Esophagus muscularis mucosa (tissue), 4 donors: ENCODE measurements around the gene DNAH17. TPM values are rescaled to one million over a fixed set of nuclear protein-coding genes. Genes with fewer than 3 reads are reported as not detected.

Source experiments
- DNase-seq: peaks from one replicate; pipeline ENCODE4 v3.0.0-alpha.2; 2017; ENCODE audit errors: extremely low spot score
- H3K27ac ChIP-seq, 4 donors: fragments of 200-600 bp; sonication (generic); replicated peaks in 1 of 4; 1 replicate in 3 of 4; 2 replicates in 1 of 4; pipeline ENCODE4 v1.5.1; 2016 to 2019; ENCODE audit warnings: mild to moderate bottlenecking in 1 of 4
- H3K27me3 ChIP-seq, 4 donors: fragments of 200-600 bp; sonication (generic); one replicate each; pipeline versions ENCODE4 v1.5.1 to v1.6.0; 2016 to 2019
- H3K36me3 ChIP-seq, 4 donors: fragments of 200-600 bp; sonication (generic); one replicate each; pipeline ENCODE4 v1.5.1; 2016 to 2019
- H3K4me1 ChIP-seq, 4 donors: fragments of 200-600 bp; sonication (generic); one replicate each; pipeline ENCODE4 v1.5.1; 2016 to 2019
- H3K4me3 ChIP-seq, 4 donors: fragments of 200-600 bp; sonication (generic); 1 replicate in 2 of 4; 2 replicates in 2 of 4; pipeline ENCODE4 v1.5.1; 2016 to 2019; ENCODE audit warnings: mild to moderate bottlenecking in 4 of 4, moderate library complexity in 1 of 4
- H3K9me3 ChIP-seq, 4 donors: fragments of 200-600 bp; sonication (generic); 1 replicate in 3 of 4; 2 replicates in 1 of 4; pipeline ENCODE4 v1.5.1; 2016 to 2019
- CTCF ChIP-seq, 3 experiments: fragments of 200-600 bp in 2 of 3; fragments of 450-650 bp in 1 of 3; sonication (generic) in 2 of 3; IDR thresholded peaks; one replicate each; pipeline ENCODE4 v1.5.1; 2017 to 2019; ENCODE audit warnings: antibody characterized with exemption in 3 of 3, mild to moderate bottlenecking in 2 of 3, moderate library complexity in 1 of 3
- EP300 ChIP-seq: sonication (generic); formaldehyde crosslinking; IDR thresholded peaks from one replicate; pipeline ENCODE4 v1.6.1; 2017; ENCODE audit warnings: antibody characterized with exemption
- POLR2A ChIP-seq: fragments of 450-650 bp; IDR thresholded peaks from one replicate; pipeline ENCODE4 v1.6.1; 2017; ENCODE audit warnings: antibody characterized with exemption, moderate library complexity, mild to moderate bottlenecking, low read depth
- POLR2AphosphoS5 ChIP-seq, 2 donors: sonication (generic); formaldehyde crosslinking; IDR thresholded peaks; one replicate each; pipeline ENCODE4 v1.6.1; 2017; ENCODE audit warnings: antibody characterized with exemption in 2 of 2
- WGBS: methylation state at CpG from one replicate; pipeline ENCODE4 v1.1.5; 2018; 5-methylcytosine and 5-hydroxymethylcytosine counted together
- intact Hi-C: fragments of 100-400 bp; cut with DNase I; formaldehyde crosslinking; loops from one replicate; pipeline ENCODE4 v1.15.1; 2023
- total RNA-seq, 4 donors: library from RNA; depleted of rRNA; stranded (reverse); fragments of >200 nt; gene quantifications; one replicate each; pipeline versions ENCODE4 v1.1.0 to v1.2.1, GENCODE V29; 2016

The DNAH17 gene
- total RNA-seq, 4 donors from 2014 or later = not detected

GRCh38 chr17:78526231-78527025 lies 50.8 kb downstream of the DNAH17 start:
- intact Hi-C loops = no loop called here
- no peaks in the 10 kb centered on the region for H3K36me3 ChIP-seq
- TF ChIP-seq POLR2AphosphoS5 (IDR thresholded peaks at IDR 0.05) (no peak), POLR2A (no peak), CTCF (IDR thresholded peaks at IDR 0.05) (no peak), EP300 (no peak)
- no peak overlapping the region for H3K27ac ChIP-seq
- H3K4me3 ChIP-seq = no peak overlapping the region
- WGBS = 94% methylated on average over 29 of the region's 30 CpGs
- no peak for DNase-seq
- H3K27me3 ChIP-seq = no peaks in the 10 kb centered on the region
- no peaks in the 10 kb centered on the region for H3K4me1 ChIP-seq
- no peaks in the 10 kb centered on the region for H3K9me3 ChIP-seq

- no peak for DNase-seq
- H3K4me1 ChIP-seq = no peaks in the 10 kb centered on the region
- no peaks in the 10 kb centered on the region for H3K27me3 ChIP-seq
- 91% methylated on average over 17 of the region's 17 CpGs for WGBS
- intact Hi-C loops = no loop called here
- no peak overlapping the region for H3K4me3 ChIP-seq
- H3K27ac ChIP-seq = no peak overlapping the region
- no peak for TF ChIP-seq POLR2AphosphoS5 (IDR thresholded peaks at IDR 0.05)
- no peak for TF ChIP-seq CTCF (IDR thresholded peaks at IDR 0.05)
- no peak for TF ChIP-seq POLR2A
- TF ChIP-seq EP300 = no peak
- H3K9me3 ChIP-seq = no peaks in the 10 kb centered on the region
- no peaks in the 10 kb centered on the region for H3K36me3 ChIP-seq
Observed at GRCh38 chr17:78525511-78526160, 51.6 kb downstream of the DNAH17 start.

- no peaks in the 10 kb centered on the region for H3K27me3 ChIP-seq
- no peaks in the 10 kb centered on the region for H3K4me1 ChIP-seq
- H3K36me3 ChIP-seq = no peaks in the 10 kb centered on the region
- no peak overlapping the region for H3K27ac ChIP-seq
- no peak for TF ChIP-seq POLR2A
- no peak for TF ChIP-seq CTCF (IDR thresholded peaks at IDR 0.05)
- no peak for TF ChIP-seq POLR2AphosphoS5 (IDR thresholded peaks at IDR 0.05)
- TF ChIP-seq EP300 = no peak
- no peaks in the 10 kb centered on the region for H3K9me3 ChIP-seq
- no peak overlapping the region for H3K4me3 ChIP-seq
- DNase-seq = no peak
- WGBS = 93% methylated on average over 18 of the region's 23 CpGs
- intact Hi-C loops = no loop called here
Observed at GRCh38 chr17:78524870-78525510, 52.2 kb downstream of the DNAH17 start.

GRCh38 chr17:78523934-78524655 lies 53.1 kb downstream of the DNAH17 start:
- Histone ChIP-seq H3K27me3 (no peaks in the 10 kb centered on the region), H3K36me3 (no peaks in the 10 kb centered on the region), H3K4me3 (no peak overlapping the region), H3K9me3 (no peaks in the 10 kb centered on the region), H3K4me1 (no peaks in the 10 kb centered on the region), H3K27ac (no peak overlapping the region)
- no peak for TF ChIP-seq EP300
- TF ChIP-seq POLR2AphosphoS5 (IDR thresholded peaks at IDR 0.05) = no peak
- no peak for TF ChIP-seq CTCF (IDR thresholded peaks at IDR 0.05)
- no peak for TF ChIP-seq POLR2A
- no peak for DNase-seq
- intact Hi-C loops = no loop called here
- 92% methylated on average over 15 of the region's 17 CpGs for WGBS
